Measurements from ENCODE around the gene CHGA.
A peak's percentile ranks its signal among the peaks of the same experiment; 100 is the strongest.

CHGA gene

DNA sequence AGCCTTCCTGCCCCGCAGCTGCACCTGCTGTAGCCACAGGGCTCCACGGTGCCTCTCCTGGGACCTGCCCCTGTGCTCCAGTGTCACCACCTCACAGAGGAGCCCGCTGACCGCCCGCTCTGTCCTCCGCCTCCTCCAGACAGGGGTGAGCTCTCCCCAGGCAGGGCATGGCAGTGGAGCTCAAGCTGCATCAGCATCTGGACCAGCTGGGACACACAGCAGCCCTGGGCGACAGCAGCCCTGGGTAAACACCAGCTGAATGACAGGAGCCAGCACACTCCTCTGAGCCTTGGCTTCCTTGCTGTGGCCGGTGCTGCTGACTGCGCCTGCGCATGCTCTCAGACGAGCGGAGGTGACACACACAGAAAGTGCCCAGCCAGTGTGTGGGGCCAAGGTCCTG is 22.0 kb downstream of the CHGA start:
- no peak for DNase-seq (ENCODE audit: low spot score)

DNA sequence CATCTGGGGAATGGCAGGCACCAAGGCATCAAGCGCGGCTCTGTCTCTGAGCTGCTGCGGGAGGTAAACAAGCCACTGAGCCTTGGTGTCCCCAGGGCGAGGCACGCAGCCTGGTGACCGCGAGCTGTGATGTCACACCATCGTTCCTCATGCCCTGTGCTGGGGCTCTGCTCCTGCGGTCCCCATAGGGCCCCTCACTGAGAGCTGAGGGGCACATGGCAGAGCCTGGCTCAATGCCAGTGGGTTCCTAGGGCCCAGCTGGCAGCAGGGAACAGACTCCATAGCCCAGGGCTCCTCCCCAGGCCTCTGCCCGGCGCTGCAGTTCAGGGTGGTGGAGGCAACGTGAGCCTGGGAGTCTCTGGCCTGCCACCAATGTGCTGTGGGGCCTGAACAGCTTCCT is 22.6 kb downstream of the CHGA start:
- no peak for DNase-seq (ENCODE audit: low spot score)

DNA sequence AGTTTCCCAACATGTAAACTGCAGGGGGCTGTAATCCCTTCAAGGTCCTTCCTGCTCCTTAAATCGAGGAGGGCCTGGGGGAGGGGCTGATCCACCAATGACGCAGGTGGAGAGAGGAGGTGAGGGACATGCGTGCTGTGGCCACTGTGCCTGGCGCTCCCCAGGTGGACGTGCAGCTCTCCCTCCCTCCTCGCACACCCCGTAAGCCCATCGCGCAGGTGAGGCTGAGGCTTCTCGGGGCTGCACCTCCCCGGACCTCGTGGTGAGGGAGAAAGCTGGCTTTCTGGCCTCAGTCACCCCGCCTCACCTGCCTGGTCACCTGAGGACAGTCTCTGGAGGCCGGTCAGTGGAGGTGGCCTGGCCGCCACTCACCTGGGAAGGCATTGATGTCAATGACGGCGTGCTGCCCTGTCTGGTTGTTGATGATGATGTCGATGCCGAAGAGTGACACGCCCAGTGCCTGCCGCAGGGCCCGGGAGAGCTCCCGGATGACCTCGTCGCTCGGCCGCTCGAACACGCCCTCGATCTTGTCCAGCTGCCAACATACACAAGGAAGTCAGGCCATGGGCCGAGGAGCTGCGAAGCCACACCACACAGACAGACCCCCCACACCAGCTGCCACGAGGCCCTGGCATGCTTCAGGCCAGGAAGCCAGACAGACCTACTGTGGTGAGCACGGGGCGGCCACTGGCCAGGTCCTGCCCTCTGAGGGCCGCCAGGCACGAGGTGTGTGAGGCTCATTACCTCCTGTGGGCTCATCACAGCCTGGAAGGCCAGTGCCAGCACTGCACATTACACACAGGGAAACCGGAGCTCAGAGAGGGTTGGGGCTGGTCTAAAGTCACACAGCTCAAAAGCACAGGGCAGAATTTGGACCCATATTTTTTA is 23.3 kb downstream of the CHGA start:
- peak; percentile 46 for DNase-seq (ENCODE audit: low spot score)

DNA sequence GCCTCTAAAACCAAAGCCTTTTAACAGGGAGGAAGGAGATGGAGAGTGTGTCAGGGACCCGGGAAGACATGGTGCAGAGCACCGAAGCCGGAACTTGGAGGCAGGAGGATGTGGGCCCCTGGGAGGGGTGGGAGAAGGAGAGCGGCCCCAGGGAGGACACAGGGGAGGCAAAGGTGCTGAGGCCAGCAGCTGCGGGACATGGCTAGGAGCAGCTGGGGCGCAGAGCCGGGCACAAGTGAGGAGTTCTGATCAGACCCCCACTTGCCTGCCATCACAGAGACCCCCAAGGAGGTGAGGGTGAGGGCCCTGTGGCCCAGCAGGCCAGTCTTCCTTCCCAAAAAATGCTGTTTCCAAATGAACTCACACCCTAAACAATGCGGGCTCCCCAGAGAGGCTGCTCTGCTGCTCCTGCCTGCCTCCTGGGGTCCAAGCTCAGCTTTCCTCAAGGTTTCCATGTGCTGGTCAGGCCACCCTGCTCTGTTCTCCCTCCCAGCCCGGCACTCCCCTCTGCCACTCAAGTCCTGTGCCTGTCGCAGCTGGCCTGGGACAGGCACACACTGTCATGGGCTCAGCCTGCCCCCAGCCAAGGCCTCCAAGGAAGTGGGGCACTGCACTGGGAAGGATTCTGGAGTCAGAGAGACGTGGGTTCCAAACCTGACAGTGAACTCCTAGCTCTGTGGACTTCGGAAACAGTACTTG is 24.0 kb downstream of the CHGA start:
- no peak for DNase-seq (ENCODE audit: low spot score)

DNA sequence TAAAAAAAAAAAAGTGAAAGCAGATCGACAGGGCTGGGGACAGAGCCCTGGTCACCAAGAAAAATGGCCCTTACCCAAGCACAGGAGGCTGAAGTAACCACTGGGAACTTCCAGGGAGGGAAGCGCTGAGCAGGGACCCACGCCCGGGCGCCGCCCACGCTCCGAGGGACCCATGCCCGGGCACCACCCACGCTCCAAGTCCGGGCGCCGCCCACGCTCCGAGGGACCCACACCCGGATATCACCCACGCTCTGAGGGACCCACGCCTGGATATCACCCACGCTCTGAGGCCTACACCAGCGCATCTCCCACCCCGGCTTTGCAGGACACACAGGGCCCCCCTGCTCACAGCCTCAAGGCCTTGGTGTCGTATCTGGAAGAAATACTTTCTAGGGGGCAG is 25.7 kb downstream of the CHGA start:
- DNase-seq (ENCODE audit: low spot score): no peak

DNA sequence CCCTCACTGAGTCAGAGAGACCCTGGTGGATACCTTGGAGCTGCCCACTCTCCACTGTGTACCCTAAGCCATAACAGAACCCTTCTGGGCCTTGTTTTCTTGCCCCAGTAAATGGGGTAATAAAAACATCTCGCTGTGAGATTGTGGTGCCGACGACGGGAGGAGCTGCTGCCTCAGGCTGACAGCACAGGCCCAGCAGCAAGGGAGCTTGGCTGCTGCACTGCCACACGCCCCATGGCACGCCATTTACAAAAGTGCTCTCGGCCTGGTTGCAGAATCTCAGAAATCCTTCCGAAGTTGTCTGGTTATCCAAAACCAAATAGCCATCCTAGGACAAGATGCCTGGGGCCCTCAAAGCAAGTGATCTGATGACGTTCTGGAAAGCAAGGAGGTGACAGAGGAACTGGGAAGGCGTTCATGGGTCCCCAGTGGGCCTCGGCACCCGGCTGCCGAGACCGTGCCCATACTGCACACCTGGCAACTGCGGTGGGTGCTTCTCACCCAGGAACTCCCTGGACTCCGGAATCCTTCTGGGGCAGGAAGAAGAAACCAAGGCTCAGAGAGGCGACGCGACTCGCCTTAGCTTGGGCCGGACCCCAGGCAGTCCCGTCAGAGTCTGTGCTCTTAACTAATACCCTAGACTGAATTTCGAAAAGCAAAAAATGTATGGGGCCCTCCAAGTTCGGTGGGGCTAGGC is 26.7 kb downstream of the CHGA start:
- DNase-seq (ENCODE audit: low spot score): no peak

DNA sequence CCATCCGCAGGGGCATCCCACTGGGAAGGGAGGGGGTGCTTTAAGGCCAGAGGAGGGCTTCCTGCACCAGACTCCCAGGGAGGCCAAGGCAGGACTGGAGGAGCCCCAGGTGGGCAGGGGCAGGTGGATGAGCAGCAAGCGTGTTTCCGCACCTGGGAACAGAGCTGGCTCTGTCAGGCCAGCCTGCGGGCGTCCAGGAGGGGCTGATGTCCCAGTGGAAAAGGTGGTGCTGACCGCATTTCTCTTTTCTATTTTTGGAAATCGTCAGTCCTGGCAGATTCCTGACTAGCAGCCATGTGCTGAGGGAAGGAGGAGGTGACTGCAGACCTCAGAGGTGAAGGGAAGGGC is 27.2 kb downstream of the CHGA start:
- no peak for DNase-seq (ENCODE audit: low spot score)

DNA sequence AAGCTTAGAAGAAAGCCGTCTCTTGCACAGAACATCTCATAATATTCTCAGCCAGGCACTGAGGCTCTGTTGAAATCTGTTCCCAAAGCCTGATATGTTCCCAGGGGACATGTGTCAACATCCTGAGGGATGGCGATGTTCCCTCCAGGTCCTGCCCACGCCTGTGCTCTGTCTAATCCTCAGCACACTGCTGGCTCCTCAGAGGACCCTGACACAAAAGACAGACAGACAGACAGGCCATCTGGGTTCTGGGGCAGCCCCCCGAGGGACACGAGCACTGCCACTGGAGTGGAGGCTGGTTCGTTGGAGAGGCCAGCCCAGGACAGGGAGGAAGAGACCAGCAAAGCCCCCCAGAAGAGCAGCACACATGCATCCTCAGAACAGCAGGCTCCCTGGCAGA is 27.8 kb downstream of the CHGA start:
- no peak for DNase-seq (ENCODE audit: low spot score)

DNA sequence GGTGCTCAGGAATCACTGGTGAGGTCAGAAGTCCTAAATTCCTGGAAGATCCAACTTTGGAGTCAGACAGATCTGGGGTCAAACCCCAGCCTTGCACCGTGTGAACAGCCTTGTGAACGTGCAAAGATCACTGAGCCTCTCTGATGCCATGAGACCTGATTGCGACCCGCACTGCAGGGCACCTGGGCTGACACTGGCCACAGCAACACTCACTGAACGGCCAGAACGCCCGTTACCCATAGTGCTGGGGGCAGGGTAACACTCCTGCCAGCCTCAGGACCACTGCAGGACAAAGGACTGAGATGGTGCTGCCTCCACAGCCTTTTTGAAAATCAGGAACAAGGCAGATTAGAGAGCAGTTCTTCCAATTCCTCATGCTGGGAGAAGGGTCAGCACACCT is 28.3 kb downstream of the CHGA start:
- no peak for DNase-seq (ENCODE audit: low spot score)

DNA sequence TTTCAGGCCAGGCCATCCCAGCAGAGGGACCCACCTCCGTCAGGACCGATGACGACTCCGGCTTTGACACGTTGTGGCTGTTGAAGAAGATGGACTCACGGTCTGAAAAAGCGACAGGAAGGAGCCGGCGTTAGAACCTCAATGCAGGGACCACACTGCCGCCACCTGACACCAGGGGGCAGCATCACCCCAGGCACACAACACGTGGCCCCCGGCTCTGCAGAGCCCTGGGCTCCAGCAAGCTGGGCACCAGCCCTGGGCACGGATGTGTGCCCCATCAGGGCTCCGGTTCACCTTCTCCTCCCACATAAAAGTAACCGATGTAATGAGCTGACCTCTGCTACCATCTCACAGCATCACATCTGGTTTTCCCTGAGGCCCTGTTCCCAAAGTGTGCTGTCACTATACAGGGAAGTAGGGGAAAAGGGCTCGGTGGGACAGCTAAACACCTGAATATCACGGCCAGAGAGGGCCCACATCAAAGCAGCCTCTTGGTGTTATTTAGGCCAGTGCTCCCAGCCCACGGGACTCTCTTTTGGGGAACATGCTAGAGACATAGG is 29.0 kb downstream of the CHGA start:
- DNase-seq (ENCODE audit: low spot score): peak; percentile 94

DNA sequence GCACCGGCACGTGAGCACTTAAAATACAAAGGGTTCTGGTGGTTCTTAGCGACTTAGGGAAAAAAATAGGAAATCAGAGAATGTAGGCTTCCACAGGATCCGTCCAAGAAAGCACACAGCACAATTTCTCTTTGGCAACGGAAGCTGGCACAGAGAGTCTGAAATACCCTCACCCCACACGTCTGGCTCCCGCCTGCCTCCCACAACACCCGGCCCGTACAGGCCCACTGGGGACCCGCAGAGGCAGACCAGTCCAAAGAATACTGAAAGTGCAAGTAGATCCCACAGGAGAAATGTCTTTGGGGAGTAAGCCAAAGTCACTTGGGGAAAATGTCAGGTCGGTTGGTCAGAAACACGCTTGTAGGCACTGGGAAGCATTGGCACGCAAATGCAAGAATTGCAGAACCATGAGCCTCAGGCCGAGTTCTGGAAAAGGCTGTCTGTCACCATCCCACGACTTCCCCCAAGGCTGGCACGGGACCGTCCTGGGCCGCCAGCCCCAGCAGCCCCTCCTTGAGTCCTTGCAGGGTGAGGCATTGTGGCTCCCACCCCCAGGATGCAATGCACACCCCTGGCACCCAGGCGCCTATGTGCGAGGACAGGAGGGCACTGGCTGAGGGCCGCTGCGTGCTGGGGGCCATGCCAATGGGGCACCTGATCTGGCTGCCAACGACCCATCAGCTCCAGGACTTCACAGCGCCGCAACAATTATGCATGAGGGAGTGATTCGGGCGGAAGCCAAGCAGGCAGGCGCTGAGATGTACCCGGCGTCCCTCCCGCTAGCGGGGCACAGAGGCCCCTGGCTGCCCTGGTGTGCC is 29.7 kb downstream of the CHGA start:
- DNase-seq (ENCODE audit: low spot score): no peak

DNA sequence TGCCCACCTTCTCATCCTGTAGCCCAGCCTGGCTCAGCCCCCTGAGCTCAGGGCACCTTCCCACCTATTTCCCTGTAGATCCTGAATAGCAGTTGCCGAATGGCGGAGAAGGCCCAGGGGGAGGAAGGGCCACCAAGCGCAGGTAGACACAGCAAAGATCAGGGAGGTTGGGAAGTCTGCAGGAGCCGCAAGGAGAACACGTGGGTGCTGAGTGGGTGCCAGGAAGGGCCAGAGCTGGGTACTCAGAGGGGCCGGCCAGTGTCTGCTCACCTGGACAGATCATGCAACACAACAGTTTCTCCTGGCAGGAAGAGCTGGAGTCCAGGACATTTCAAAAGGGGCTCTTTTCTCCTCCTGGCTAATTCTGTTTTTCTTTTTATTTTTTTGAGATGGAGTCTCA is 30.6 kb downstream of the CHGA start:
- DNase-seq (ENCODE audit: low spot score): no peak

DNA sequence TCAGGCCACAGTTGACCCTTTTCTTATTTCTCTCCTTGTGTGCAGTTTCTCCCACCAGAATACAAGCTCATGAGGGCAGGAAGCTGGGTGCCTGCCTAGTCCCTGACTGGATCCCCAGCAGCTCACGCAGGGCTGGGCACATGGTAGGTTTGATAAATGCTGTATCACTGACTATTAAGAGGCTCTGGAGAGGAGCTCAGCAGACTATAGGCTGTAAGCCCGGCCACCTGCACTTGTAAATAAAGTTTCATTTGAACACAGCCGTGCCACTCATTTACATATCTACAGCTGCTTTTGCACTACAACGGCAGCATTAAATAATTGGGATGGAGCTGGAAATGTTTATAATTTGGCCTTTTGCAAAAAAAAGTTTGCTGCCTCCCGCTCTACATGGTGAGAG is 32.0 kb downstream of the CHGA start:
- DNase-seq (ENCODE audit: low spot score): no peak

DNA sequence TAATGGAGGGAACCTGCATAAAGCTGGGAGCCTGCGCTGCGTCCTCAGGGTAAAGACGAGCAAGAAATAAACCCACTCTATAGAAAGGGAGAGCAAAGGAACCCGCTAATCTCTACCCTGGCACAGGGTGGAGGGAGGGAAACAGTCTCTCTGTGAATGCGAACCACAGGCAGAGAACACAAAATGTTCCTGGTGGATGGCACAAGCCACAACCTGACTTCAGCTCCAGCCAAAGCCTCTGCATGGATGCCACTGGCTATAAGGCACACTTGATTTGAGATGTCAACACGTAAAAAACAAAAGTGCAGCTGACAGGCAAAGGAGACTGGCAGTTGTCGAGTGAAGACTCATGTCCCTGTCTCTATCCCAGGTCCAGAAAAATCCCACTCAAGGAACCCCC is 32.4 kb downstream of the CHGA start:
- no peak for DNase-seq (ENCODE audit: low spot score)

DNA sequence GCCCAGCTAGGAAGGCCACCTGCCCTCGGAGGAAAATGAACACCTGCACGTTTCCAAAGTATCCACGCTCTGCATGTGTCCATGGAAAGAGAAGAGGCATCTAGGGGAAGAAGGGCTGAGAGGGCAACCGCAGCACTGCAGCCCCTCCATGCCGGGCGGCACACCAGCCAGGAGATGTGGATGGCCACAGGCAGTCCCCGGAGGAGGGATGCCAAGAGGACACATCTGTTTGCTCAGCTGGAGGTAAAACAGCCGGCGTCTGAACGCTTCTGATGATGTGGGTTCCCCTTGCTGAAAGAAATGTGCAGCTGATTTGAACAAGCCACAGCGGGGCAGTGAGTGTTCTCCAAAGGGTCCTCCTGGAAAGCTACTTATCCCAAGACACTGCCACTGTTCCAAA is 34.0 kb downstream of the CHGA start:
- DNase-seq (ENCODE audit: low spot score): no peak

DNA sequence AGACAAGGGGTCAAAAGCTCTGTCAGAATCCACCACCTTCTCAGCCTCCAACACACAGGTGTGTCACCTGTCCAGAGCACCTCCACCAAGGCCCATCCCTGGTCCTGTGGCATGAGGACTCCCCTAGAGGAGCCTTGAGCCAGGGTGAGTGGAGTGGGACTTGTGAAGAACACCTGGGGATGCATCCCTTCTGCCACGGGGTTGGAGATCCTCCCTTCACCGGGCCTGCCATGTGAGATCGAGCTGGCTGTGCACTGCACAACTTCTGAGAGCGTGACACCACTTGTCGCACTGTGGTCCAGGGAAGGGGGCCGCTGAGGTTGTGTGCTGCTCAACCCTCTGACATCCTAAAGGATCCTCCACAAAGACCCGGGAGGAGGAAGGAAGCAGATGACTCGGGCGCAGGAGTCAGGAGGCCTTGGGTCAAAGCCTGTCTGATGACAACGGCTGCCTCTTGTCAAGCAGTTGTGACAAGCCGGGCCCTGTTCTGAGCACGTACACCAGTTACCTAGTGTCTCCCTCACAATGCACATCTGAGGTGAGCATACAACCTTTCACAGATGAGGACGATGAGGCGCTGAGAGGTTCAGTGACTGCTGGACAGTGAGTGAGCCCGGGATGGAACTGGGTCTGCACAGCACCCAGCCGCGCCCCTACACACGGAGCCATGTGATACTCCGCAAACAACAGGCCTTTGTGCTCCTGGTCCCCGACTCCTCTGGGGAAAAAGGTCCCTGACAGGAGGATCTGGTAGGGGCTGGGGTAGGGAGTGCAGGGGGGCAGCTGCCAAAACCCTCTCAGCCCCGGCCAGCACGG is 35.6 kb downstream of the CHGA start:
- no peak for DNase-seq (ENCODE audit: low spot score)

DNA sequence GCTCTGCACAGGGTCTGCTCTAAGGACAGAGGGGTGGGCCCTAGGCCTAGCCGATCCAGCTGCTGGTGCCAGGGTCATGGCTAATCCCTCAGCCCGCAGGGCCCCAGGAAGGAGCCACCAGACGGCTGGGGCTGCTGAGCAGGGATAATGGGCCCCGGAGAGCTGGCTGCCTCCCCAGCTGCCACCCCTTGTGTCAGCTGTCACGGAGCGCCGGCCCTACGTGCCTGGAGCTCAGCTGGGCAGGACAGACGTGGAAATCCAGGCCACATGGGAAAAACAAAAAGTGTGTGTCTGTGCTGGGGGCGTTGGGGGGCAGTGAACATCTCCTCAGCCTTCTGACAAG is 36.2 kb downstream of the CHGA start:
- DNase-seq (ENCODE audit: low spot score): no peak

DNA sequence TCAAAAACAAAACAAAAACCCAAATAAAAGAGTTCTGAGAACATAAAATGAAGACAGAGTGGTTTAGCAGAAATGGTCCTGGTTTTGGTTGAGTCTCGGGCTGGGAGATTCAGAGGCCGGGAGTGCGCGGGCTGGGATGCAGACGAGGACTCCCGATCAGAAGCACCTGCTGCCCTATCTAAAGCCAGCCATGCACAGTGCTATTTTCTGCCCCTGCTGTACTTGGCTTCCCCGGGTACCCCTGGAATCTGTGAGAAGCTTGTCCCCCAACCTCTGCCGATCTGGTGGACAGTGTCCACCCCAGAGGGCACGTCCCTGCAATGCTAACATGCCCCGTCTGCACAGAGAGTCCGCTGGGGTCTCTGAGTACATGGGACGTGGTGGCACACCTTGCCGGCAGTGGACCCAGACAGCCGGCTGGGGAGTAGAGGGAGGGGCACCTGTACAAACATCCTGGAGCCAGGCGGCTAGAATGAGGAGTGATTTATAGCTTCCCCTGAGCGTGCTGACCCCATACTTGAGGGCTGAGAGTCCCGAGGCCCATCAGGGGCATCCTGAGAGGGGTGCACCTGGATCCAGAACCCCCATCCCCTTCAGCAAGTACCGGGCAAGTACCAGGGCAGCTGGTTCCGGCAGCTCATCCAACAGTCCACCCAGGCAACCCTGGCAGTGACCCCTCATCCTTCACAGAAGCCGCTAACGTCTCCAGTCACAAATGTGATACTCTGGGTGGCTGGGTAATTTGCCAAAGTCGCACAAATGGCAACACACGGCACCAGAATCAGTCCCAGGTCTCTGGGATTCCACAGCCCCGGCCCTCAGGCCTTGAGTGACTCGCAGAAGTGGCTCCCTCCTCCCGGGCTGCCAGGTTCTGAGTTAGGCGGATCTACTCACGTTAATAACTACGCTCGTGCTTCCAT is 37.1 kb downstream of the CHGA start:
- DNase-seq (ENCODE audit: low spot score): no peak

DNA sequence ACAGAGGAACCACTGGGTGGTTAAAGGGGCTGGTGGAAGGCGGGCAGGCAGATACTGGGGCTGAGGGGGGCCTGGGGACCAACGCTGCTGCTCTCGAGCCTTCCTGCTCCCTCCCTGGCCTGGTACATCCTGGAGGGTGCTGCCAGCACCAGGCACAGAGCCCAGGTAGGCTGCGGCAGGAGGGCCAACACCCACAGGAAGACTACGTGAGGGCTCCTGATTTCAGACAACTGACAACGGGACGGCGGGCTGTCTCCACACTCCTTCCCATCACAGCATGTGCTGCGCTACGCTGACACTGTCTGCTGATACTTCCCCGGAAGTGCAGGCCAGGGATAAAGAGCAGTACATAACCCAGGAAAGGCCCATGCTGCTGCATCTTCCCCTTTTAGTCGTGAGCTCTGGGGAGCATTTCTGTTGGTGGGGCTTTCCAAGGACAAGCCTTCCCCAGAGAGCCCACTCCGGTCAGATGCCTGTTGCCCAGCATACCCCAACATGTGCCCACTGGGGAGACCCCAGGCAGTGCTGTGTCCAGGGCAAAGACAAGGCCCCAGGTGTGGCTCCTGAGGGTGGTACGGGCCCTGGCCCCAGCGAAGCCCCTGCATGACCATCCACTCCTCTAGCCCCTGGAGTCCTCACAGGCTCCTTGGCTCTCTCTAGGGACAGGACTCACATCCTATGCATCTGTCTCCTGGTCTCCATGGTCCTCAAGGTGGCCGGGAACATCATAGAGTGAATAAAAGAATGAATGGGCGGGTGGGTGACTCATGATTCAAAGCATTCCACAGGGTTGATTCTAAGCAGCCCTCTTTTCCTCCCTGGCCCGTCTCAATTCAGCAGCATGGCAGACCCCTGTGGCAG is 38.0 kb downstream of the CHGA start:
- peak; percentile 74 for DNase-seq (ENCODE audit: low spot score)
